Measurements from ENCODE around the gene TAL1.
"Not testable (repeated sequence)": the region's sequence is repeated elsewhere in the genome, so short reads cannot be mapped to it uniquely, and the experiment has no call there.

Gene TAL1

GRCh38 chr1:47210666-47211065 is 21.4 kb downstream of the TAL1 start:
- no peak for DNase-seq

GRCh38 chr1:47209725-47210325 is 22.2 kb downstream of the TAL1 start:
- DNase-seq: peak; percentile 1

GRCh38 chr1:47209091-47209490 is 22.9 kb downstream of the TAL1 start:
- peak; percentile 5 for DNase-seq

GRCh38 chr1:47208374-47208850 is 23.6 kb downstream of the TAL1 start:
- DNase-seq: peak; percentile 7

GRCh38 chr1:47207803-47208373 is 24.1 kb downstream of the TAL1 start:
- peak; percentile 9 for DNase-seq

- no peak for DNase-seq
These were observed 26.1 kb downstream of the TAL1 start for GRCh38 chr1:47205918-47206317.

- DNase-seq: not testable (repeated sequence)
These were observed 28.5 kb downstream of the TAL1 start for GRCh38 chr1:47203504-47203903.

- peak; percentile 0 for DNase-seq
These were observed 30.8 kb downstream of the TAL1 start for GRCh38 chr1:47201179-47201578.

GRCh38 chr1:47198214-47198613 is 33.8 kb downstream of the TAL1 start:
- no peak for DNase-seq

- DNase-seq: no peak
These were observed 35.4 kb downstream of the TAL1 start for GRCh38 chr1:47196622-47197021.

GRCh38 chr1:47195981-47196380 is 36.0 kb downstream of the TAL1 start:
- not testable (repeated sequence) for DNase-seq

GRCh38 chr1:47194311-47194710 is 37.7 kb downstream of the TAL1 start:
- DNase-seq: no peak

- not testable (repeated sequence) for DNase-seq
These were observed 38.5 kb downstream of the TAL1 start for GRCh38 chr1:47193496-47193895.

GRCh38 chr1:47192458-47193384 is 39.3 kb downstream of the TAL1 start:
- DNase-seq: peak; percentile 55

- no peak for DNase-seq
These were observed 40.0 kb downstream of the TAL1 start for GRCh38 chr1:47191940-47192457.

- no peak for DNase-seq
These were observed 41.2 kb downstream of the TAL1 start for GRCh38 chr1:47190857-47191256.

GRCh38 chr1:47190509-47190855 is 41.5 kb downstream of the TAL1 start:
- no peak for DNase-seq

GRCh38 chr1:47189844-47190508 is 42.0 kb downstream of the TAL1 start, which contains the start of gene PDZK1IP1:
Gene PDZK1IP1, minus strand, starts transcription at chr1:47190036. Its CDS starts 104 bp downstream, at chr1:47189932.
- DNase-seq: no peak

GRCh38 chr1:47188791-47189785 is 42.9 kb downstream of the TAL1 start:
- DNase-seq: no peak

- DNase-seq: no peak
These were observed 44.1 kb downstream of the TAL1 start for GRCh38 chr1:47187926-47188250.

- DNase-seq: no peak
These were observed 44.6 kb downstream of the TAL1 start for GRCh38 chr1:47187231-47187925.
